Fibroblast of pulmonary artery (primary cell): ENCODE results near the gene RFC2.

Experiments
- DNase-seq: peaks from one replicate; pipeline ENCODE4 v3.0.0-alpha.2; 2010; ENCODE audit warnings: low read depth
- H3K4me3 ChIP-seq: replicated peaks from 2 replicates; pipeline ENCODE4 v1.5.1; 2011; ENCODE audit warnings: low read depth, mild to moderate bottlenecking, control low read depth, low read length, moderate library complexity
- CTCF ChIP-seq: IDR thresholded peaks from 2 replicates; pipeline ENCODE4 v1.5.1; 2011; ENCODE audit warnings: mild to moderate bottlenecking, control low read depth, low read length, inconsistent platforms; ENCODE audit errors: missing control alignments

RFC2 gene

GRCh38 chr7:74282748-74283459 is 28.7 kb upstream of the RFC2 start:
- no peak overlapping the region for H3K4me3 ChIP-seq
- no peak for TF ChIP-seq CTCF
- no peak for DNase-seq

- no peak overlapping the region for H3K4me3 ChIP-seq
- TF ChIP-seq CTCF: no peak
- no peak for DNase-seq
Observed at GRCh38 chr7:74280985-74281384, 26.8 kb upstream of the RFC2 start.

GRCh38 chr7:74277636-74278035 is 23.4 kb upstream of the RFC2 start:
- DNase-seq: no peak
- no peak overlapping the region for H3K4me3 ChIP-seq
- no peak for TF ChIP-seq CTCF

- H3K4me3 ChIP-seq: no peak overlapping the region
- no peak for DNase-seq
- TF ChIP-seq CTCF: peak; percentile 55
Observed at GRCh38 chr7:74275401-74275881, 21.2 kb upstream of the RFC2 start.

GRCh38 chr7:74272305-74273038 is 18.3 kb upstream of the RFC2 start:
- DNase-seq: peak; percentile 98
- no peak for TF ChIP-seq CTCF
- H3K4me3 ChIP-seq: no peak overlapping the region

- no peak for DNase-seq
- no peak for TF ChIP-seq CTCF
- no peak overlapping the region for H3K4me3 ChIP-seq
Observed at GRCh38 chr7:74271742-74272141, 17.5 kb upstream of the RFC2 start.
